ENCODE measurements around the gene PILRB. TPM values are rescaled to one million over a fixed set of nuclear protein-coding genes. Genes with fewer than 3 reads are reported as not detected.
"Not testable (repeated sequence)": the region's sequence is repeated elsewhere in the genome, so short reads cannot be mapped to it uniquely, and the experiment has no call there.

Gene PILRB
- total and polyA plus RNA-seq, 2 donors, result 16.3 to 34.4 TPM

DNA sequence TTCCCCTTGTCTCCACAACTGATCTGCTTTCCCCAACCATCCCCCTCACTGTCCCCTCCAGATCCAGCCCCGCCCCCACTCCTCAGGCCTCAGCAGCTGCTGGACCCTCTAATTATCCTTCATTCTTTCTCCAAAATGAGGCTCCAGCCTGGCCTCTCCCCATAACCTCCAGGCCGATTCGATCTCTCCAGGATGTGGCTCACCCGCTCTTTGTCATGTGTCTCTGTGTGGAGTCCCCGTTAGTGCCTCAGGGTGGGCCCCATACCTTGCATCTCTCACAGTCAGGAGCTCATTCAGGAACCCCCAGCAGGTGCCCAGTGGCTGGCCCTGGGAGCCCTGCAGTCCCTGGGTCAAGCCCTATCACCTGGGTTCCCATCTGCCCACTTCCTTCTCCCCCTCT lies 16.7 kb downstream of the PILRB start:
- DNase-seq (ENCODE audit: extremely low spot score), result no peak
- Histone ChIP-seq H3K27ac (ENCODE audit: low read depth) (no peak overlapping the region), H3K4me1 (ENCODE audit: insufficient read depth) (no peaks in the 10 kb centered on the region), H3K36me3 (ENCODE audit: insufficient read depth) (no peaks in the 10 kb centered on the region), H3K4me3 (ENCODE audit: low read depth, low read length) (no peak overlapping the region)
- WGBS, result 78% methylated on average over 5 of the region's 5 CpGs

DNA sequence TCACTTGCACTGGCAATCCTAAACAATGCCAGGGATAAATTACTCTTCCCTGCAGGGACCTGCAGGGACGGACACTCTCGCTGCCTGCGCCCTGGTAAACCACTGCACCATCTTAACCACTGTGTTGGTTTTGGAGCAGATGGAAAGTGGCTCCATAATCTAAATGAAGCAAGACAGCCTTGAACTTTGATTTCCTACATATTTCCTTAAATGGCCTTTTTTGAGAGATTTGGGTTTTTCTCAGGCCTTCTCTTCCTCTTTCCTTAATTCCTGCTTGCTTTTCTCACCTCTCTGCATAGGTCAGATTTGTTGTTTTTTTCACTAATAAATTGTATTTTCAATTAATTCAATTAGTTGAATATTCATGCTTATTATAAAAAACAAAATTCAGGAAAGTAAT lies 18.1 kb downstream of the PILRB start:
- Histone ChIP-seq H3K27ac (ENCODE audit: low read depth) (no peak overlapping the region), H3K4me3 (ENCODE audit: low read depth, low read length) (no peak overlapping the region), H3K36me3 (ENCODE audit: insufficient read depth) (no peaks in the 10 kb centered on the region), H3K4me1 (ENCODE audit: insufficient read depth) (no peaks in the 10 kb centered on the region)
- WGBS, result 94% methylated on average over 3 of the region's 3 CpGs
- DNase-seq (ENCODE audit: extremely low spot score), result no peak

DNA sequence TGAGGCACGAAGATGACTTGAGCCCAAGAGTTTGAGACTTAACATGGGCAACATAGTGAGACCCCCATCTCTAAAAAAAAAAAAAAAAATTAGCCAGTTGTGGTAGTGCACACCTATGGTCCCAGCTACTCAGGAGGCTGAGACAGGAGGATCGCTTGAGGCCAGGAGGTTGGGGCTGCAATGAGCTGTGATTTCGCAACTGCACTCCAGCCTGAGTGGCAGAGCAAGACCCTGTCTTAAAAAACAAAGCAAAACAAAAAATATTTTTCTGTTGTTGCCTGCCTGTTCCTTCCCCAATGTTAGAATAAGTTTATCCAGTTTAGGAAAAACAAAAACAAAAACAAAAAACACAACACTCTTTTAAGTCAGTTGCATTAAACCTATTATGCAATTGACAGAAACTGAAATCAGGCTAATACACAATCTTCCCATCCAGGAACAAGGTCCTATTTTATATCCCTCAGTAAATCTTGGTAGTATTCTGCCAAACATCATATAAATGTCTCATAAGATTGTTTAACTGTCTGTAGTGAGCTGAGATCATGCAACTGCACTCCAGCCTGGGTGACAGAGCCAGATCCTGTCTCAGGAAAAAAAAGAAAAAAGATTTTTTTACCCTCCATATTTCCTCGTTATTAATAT lies 20.3 kb downstream of the PILRB start:
- Histone ChIP-seq H3K4me3 (ENCODE audit: low read depth, low read length) (no peak overlapping the region), H3K4me1 (ENCODE audit: insufficient read depth) (no peaks in the 10 kb centered on the region), H3K36me3 (ENCODE audit: insufficient read depth) (no peaks in the 10 kb centered on the region), H3K27ac (ENCODE audit: low read depth) (no peak overlapping the region)
- DNase-seq (ENCODE audit: extremely low spot score), result peak; percentile 23
- 66% methylated on average over 4 of the region's 4 CpGs for WGBS

DNA sequence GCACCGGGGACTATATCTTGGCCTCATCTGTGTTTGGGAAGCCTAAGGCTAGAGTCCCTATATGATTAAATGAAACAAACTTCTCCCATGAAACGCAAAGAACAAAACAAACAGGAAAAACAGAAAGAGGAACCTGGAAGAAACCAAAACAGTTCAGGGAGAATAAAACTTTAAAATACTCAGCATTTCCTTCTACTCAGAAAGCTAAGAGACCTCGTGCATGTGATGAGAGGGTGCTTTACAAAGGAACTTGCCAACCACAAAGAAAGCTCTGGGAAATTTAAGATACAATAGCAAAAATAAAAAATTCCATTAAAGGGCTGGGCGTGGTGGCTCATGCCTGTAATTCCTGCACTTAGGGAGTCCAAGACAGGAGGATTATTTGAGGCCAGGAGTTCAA lies 22.3 kb downstream of the PILRB start:
- DNase-seq (ENCODE audit: extremely low spot score), result no peak
- H3K4me1 ChIP-seq (ENCODE audit: insufficient read depth), result no peaks in the 10 kb centered on the region
- H3K36me3 ChIP-seq (ENCODE audit: insufficient read depth), result no peaks in the 10 kb centered on the region
- no peak overlapping the region for H3K27ac ChIP-seq (ENCODE audit: low read depth)
- H3K4me3 ChIP-seq (ENCODE audit: low read depth, low read length), result no peak overlapping the region
- 74% methylated on average over 4 of the region's 4 CpGs for WGBS

DNA sequence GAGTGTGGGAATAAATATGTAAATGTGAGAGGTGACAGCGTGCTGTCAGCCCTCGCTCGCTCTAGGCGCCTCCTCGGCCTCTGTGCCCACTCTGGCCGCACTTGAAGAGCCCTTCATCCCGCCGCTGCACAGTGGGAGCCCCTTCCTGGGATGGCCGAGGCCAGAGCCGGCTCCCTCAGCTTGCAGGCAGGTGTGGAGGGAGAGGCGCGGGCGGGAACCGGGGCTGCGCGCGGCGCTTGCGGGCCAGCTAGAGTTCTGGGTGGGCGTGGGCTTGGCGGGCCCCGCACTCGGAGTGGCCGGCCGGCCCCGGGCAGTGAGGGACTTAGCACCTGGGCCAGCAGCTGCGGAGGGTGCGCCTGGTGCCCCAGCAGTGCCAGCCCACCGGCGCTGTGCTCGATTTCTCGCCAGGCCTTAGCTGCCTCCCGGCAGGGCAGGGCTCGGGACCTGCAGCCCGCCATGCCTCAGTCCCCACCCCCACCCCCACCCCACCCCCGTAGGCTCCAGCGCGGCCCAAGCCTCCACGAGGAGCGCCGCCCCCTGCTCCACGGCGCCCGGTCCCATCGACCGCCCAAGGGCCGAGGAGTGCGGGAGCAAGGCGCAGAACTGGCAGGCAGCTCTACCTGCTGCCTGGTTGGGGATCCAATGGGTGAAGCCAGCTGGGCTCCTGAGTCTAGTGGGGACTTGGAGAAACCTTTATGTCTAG lies 23.8 kb downstream of the PILRB start:
- not testable (repeated sequence) for DNase-seq (ENCODE audit: extremely low spot score); H3K36me3 ChIP-seq (ENCODE audit: insufficient read depth); H3K4me1 ChIP-seq (ENCODE audit: insufficient read depth); H3K27ac ChIP-seq (ENCODE audit: low read depth); H3K4me3 ChIP-seq (ENCODE audit: low read depth, low read length)
- 88% methylated on average over 49 of the region's 49 CpGs for WGBS

DNA sequence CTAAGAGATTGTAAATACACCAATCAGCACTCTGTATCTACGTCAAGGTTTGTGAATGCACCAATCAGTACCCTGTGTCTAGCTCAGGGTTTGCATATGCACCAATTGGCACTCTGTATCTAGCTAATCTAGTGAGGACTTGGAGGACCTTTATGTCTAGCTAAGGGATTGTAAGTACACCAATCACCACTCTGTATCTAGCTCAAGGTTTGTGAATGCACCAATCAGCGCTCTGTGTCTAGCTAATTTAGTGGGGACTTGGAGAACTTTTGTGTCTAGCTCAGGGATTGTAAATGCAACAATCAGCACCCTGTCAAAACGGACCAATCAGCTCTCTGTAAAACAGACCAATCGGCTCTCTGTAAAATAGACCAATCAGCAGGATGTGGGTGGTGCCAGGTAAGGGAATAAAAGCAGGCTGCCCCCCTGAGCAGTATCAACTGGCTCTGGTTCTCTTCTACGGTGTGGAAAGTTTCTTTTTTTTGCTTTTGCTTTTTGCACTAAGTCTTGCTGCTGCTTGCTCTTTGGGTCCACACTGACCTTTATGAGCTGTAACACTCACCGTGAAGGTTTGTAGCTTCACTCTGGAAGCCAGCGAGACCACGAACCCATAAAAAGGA lies 24.4 kb downstream of the PILRB start:
- H3K27ac ChIP-seq (ENCODE audit: low read depth); H3K36me3 ChIP-seq (ENCODE audit: insufficient read depth); H3K4me3 ChIP-seq (ENCODE audit: low read depth, low read length); DNase-seq (ENCODE audit: extremely low spot score); H3K4me1 ChIP-seq (ENCODE audit: insufficient read depth): not testable (repeated sequence)
- whole genome bisulfite sequencing, result 79% methylated on average over 8 of the region's 8 CpGs

DNA sequence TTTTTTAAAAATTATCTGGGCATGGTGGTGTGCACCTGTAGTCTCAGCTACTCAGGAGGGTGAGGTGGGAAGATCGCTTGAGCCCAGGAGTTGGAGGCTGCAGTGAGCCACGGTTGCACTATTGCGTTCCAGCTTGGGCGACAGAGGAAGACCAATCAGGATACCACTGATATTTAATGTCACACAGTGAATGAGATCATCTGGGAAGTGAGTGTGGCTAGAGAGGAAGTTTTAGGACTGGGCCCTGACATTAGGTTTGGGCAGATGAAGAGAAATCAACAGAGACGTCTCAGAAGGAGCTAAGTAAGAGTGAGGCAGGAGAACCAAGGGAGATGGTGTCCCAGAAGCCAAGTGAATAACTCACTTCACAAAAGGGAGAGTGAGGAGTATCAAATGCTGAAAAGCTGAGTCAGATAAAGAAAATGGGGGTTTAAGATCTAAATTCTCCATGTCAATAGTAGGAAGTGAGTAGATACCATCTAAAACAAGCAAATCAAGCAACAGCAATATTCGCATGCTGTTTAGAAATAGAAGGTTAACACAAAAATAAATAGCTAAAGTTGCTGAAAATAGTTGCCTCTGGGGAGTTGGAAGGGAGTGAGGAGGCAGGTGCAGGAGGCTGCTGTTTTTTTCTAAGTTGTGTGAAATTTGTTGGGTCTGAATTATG lies 26.8 kb downstream of the PILRB start:
- H3K36me3 ChIP-seq (ENCODE audit: insufficient read depth), result no peaks in the 10 kb centered on the region
- WGBS, result 84% methylated on average over 6 of the region's 6 CpGs
- H3K4me3 ChIP-seq (ENCODE audit: low read depth, low read length), result no peak overlapping the region
- no peaks in the 10 kb centered on the region for H3K4me1 ChIP-seq (ENCODE audit: insufficient read depth)
- no peak overlapping the region for H3K27ac ChIP-seq (ENCODE audit: low read depth)
- no peak for DNase-seq (ENCODE audit: extremely low spot score)

DNA sequence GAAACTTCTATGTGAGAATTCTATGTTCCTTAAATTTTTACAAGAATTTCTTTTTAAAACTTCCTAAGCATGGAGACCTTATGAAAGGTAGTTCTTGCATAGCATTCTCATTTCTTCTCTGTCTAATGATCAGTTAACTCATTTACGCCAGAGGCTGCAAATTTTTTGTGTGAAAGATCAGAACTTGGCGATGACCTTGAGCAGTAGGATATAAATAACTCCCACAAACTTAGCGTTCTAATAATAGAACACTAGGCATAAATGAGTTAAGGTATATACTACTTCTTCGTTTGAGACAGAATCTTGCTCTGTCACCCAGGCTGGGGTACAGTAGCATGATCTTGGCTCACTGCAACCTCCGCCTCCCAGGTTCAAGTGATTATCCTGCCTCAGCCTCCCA lies 29.0 kb downstream of the PILRB start:
- Histone ChIP-seq H3K36me3 (ENCODE audit: insufficient read depth) (no peaks in the 10 kb centered on the region), H3K4me1 (ENCODE audit: insufficient read depth) (no peaks in the 10 kb centered on the region), H3K4me3 (ENCODE audit: low read depth, low read length) (no peak overlapping the region), H3K27ac (ENCODE audit: low read depth) (no peak overlapping the region)
- no peak for DNase-seq (ENCODE audit: extremely low spot score)
- WGBS, result 56% methylated on average over 5 of the region's 5 CpGs

DNA sequence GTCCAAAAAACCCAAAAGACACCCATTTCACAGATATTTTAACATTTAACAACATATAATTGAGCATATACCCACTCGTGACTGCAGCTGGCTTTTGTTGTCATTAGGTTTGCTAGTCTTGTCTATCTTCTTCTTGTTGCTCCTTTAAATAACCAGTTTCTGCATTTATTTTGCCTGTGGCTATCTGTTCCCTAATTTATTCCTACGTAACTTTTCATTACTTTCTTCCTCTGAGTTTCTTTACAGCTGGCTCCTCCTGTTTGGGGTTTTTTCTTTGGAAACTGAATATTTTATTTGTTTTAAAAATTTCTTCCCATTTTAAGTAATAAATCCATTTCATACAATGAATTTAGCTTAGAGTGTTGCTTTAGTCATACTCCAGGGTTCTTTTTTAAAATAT lies 29.8 kb downstream of the PILRB start:
- WGBS, result 84% methylated on average over 2 of the region's 2 CpGs
- Histone ChIP-seq H3K4me1 (ENCODE audit: insufficient read depth) (no peaks in the 10 kb centered on the region), H3K4me3 (ENCODE audit: low read depth, low read length) (no peak overlapping the region), H3K27ac (ENCODE audit: low read depth) (no peak overlapping the region), H3K36me3 (ENCODE audit: insufficient read depth) (no peaks in the 10 kb centered on the region)
- no peak for DNase-seq (ENCODE audit: extremely low spot score)

DNA sequence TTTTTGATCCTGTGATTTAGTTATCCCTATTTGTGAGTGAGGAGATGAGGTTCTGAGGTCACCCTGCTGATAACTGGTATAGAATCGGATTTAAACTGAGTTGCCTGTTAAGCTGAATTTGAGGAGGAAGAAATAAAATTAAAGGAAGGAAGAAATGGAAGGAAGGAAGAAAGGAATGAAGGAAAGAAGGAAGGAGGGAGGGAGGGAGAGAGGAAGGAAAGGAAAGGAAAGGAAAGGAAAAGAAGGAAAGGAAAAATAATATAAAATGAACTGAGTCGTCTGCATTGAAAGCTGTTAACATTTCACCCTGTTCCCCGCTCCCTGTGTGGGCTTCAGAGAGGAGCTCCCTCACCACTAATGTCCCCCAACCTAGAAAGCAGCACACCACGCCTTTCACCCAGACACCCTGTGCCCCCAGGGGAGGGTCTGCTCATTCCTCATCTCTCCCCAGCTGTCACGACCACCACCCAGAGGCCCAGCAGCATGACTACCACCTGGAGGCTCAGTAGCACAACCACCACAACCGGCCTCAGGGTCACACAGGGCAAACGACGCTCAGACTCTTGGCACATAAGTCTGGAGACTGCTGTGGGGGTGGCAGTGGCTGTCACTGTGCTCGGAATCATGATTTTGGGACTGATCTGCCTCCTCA lies 31.6 kb downstream of the PILRB start:
- no peak overlapping the region for H3K4me3 ChIP-seq (ENCODE audit: low read depth, low read length)
- WGBS, result 67% methylated on average over 9 of the region's 9 CpGs
- no peaks in the 10 kb centered on the region for H3K36me3 ChIP-seq (ENCODE audit: insufficient read depth)
- no peaks in the 10 kb centered on the region for H3K4me1 ChIP-seq (ENCODE audit: insufficient read depth)
- DNase-seq (ENCODE audit: extremely low spot score), result no peak
- no peak overlapping the region for H3K27ac ChIP-seq (ENCODE audit: low read depth)

DNA sequence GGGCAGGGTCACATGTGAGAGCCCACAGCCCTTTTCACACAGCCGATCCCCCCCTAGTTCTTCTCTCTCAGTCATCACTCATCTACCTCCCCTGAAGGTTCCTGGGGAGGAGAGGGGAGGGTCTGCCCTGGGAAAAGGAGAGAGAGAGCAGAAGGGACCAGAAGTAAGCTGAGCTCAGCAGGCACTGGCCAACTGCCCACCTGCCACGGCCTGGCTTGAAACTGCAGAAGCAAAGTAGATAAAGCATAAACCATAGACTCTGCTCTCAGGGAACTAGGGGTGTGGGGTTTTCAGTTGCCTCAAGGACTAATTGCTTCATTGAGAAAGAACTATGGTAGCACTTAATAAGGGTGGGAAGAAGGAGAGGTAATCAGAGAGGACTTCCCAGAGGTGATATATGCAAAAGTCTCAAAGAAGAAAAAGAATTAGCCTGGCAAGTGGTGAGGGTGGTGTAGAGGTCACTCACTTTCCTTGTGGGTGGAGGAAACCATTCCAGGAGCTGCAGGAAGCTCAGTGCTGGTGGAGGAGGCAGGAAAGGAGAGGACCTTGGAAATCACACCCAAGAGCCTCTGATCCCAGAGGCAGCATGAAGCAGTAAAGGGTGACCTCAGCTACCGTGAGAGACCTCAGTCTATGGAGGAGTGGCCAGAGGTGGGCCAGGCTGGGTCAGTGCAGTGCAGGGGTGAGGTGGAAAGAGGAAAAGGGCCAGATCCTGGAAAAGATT lies 32.5 kb downstream of the PILRB start:
- no peak for DNase-seq (ENCODE audit: extremely low spot score)

DNA sequence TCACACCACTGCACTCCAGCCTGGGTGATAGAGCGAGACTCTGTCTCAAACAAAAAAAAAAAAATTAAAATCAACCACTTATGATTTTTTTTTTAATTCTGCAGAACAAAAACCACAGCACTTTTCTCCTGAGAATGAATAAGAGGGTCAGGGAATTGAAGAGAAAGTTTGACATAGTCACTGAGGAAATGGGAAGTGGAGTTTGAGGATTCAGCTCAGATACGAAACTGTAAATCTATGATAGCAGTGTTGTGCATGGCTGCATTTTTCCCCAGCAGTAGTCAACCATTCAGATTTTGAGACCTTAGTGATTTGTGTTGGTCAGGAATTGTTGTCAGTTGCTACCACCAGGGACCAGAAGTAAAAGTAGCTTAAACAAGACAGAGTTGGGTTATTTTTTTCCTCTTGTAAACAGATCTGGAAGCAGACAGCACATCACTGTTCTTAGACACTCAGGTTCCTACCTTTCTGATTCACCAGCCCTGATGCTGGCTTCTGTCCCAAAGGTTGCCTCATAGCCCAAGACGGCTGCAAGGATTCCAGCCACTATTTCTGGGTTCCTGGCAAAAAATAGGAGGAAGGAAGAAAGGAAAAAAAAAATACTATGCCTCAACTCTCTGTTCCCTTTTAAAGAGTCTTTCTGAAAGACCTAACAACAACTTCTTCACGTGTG lies 35.5 kb downstream of the PILRB start:
- Histone ChIP-seq H3K4me3 (ENCODE audit: low read depth, low read length) (no peak overlapping the region), H3K36me3 (ENCODE audit: insufficient read depth) (no peaks in the 10 kb centered on the region), H3K4me1 (ENCODE audit: insufficient read depth) (no peaks in the 10 kb centered on the region), H3K27ac (ENCODE audit: low read depth) (no peak overlapping the region)
- DNase-seq (ENCODE audit: extremely low spot score), result no peak
- WGBS, result 72% methylated on average over 4 of the region's 4 CpGs

More for the DNA sequence above, 32.5 kb downstream of the PILRB start:
- Histone ChIP-seq H3K36me3 (ENCODE audit: insufficient read depth) (no peaks in the 10 kb centered on the region), H3K4me3 (ENCODE audit: low read depth, low read length) (no peak overlapping the region), H3K27ac (ENCODE audit: low read depth) (no peak overlapping the region), H3K4me1 (ENCODE audit: insufficient read depth) (no peaks in the 10 kb centered on the region)
- 49% methylated on average over 3 of the region's 3 CpGs for WGBS

Data from urinary bladder (tissue), 4 donors.